GM12874 (cell line): ENCODE data around the gene DGKD.

Experiments
- TF ChIP-seq, protein P1 (sequence below): IDR thresholded peaks from 2 replicates; pipeline ENCODE4 v1.5.1; 2011; ENCODE audit warnings: low read depth, mild to moderate bottlenecking, control low read depth, low read length, moderate library complexity; ENCODE audit not compliant: insufficient read depth

DGKD gene

DNA sequence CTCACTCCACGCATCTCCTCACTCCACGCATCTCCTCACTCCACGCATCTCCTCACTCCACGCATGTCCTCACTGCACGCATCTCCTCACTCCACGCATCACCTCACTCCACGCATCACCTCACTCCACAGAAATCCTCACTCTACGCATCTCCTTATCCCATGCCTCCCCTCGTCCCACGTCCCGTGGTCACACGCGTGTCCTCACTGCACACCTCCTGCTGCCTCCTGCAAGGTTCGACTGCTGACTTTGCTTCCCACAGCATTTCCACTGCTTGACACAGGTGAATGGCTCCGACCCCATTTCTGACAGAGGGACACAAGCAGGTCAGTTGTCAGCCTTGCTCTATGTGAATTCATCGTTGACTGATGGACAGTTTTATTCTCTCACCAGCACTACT is 109.3 kb downstream of the DGKD start:
- TF ChIP-seq, protein P1, sequence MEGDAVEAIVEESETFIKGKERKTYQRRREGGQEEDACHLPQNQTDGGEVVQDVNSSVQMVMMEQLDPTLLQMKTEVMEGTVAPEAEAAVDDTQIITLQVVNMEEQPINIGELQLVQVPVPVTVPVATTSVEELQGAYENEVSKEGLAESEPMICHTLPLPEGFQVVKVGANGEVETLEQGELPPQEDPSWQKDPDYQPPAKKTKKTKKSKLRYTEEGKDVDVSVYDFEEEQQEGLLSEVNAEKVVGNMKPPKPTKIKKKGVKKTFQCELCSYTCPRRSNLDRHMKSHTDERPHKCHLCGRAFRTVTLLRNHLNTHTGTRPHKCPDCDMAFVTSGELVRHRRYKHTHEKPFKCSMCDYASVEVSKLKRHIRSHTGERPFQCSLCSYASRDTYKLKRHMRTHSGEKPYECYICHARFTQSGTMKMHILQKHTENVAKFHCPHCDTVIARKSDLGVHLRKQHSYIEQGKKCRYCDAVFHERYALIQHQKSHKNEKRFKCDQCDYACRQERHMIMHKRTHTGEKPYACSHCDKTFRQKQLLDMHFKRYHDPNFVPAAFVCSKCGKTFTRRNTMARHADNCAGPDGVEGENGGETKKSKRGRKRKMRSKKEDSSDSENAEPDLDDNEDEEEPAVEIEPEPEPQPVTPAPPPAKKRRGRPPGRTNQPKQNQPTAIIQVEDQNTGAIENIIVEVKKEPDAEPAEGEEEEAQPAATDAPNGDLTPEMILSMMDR = no peak

DNA sequence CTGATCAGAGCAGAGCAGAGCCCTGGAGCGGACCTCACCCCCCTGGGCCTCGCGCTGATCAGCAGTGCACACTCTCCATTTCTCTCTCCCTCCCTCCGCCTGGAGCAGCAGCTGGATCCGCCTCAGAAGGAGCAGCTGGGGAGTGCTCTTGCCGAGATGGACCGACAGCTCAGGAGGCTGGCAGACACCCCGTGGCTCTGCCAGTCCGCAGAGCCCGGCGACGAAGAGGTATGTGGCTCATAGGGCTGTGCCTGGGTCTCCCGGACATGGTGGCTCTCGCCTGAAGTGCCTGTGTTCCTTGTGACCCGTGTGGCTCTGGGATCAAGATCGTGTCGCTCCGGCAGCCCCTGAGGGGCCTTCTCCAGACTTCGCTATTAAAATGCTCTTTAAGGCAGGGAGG is 109.8 kb downstream of the DGKD start:
- TF ChIP-seq, protein P1 = no peak

DNA sequence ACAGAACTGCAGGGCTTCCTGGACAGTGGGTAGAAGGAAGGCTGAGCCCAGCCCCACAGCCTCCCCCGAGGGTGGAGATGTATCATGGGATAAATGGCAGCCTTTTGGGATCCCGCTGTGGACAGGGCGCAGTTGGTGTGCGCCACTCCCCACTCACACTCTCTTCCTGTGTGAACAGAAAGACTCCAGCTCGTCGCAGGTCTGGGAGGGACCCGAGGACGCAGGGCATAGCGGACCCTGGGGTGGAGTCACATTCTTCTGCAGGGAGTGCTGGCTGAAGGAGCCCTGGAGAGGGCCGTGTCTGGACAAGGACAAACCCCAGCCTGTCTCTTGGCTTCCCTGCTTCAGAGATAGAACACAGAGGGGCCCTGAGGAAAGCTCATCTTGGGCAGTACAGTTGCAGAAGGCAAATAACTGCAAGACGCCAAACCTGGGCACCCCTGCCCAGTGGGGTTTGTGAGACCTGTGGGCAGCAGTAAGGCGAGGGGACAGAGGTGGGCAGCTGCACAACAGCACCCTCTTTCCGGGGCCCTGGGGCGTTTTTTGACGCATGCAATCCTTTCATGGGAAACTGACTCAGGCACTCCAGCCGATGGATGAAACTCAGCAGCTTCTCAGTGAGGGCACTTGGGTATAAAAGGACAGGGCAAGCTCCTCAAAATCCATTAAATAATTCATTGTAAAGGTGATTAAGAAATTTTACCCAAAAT is 110.4 kb downstream of the DGKD start:
- TF ChIP-seq, protein P1 = no peak

DNA sequence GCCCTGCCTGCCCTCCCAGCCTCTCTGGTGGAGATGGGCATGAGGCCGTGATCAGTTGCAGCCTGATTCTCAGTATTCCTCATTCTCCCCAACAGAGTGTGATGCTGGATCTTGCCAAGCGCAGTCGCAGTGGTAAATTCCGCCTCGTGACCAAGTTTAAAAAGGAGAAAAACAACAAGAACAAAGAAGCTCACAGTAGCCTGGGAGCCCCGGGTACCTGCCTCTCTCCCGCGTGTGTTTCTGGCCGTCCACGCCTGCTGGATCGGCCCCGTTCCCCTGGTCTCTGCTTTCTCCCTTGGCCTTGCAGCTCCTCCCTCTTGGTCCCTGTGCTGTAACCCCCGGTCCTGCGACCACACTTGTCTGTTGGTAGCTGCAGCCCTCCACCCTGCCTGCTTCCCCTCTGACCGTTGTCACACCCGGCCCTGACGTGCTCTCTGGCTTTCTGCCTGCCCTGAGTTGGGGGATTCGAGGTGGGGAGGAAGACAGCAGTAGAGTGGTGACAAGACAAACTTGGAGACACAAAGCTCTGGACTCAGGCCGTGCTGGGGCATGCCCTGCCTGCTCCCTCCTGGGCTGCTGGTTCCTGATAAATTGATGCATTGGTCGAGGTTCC is 112.8 kb downstream of the DGKD start:
- TF ChIP-seq, protein P1 = no peak

DNA sequence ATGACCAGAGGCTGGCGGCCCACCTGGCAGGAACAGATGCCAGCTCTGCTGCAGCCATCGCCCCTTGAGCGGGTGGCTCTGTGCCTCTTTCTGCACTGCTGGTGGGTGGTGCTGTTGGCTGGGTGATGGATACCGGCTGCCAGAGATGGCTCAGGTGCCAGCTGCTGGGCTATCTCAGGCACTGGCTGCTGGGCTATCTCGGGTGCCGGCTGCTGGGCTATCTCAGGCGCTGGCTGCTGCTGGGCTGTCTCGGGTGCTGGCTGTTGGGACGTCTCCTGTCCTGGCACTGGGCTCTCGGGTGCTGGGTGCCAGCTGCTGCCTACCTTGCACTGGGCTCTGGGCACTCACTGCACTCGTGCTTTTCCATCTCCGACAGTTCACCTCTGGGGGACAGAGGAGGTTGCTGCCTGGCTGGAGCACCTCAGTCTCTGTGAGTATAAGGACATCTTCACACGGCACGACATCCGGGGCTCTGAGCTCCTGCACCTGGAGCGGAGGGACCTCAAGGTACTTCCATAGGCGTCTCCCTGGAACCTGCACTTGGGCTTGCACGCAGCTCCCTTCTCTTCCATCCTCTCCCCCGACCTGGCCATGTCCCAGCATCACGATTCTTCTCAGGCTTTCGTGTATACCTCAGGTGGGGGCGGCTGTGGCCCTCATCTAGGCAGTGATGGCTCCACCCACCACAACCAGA is 113.9 kb downstream of the DGKD start:
- TF ChIP-seq, protein P1 = no peak

DNA sequence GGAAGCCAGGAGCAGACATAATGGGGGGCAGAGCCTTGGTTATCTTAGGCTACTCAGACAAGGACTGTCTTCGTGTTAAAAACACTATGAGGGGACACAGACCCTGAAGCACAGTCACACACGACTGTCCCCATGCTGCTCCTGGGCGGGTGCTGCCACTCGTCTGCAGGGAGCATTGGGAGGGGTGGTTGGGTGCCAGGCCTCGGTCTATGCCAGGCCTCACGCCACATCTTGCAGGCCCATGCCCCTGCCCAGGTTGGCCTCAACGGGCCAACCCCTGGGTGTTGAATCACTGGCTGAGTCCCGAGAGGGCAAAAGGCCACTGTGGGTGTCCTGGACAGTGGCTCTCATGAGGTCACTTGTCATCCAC is 114.4 kb downstream of the DGKD start:
- TF ChIP-seq, protein P1 = no peak

DNA sequence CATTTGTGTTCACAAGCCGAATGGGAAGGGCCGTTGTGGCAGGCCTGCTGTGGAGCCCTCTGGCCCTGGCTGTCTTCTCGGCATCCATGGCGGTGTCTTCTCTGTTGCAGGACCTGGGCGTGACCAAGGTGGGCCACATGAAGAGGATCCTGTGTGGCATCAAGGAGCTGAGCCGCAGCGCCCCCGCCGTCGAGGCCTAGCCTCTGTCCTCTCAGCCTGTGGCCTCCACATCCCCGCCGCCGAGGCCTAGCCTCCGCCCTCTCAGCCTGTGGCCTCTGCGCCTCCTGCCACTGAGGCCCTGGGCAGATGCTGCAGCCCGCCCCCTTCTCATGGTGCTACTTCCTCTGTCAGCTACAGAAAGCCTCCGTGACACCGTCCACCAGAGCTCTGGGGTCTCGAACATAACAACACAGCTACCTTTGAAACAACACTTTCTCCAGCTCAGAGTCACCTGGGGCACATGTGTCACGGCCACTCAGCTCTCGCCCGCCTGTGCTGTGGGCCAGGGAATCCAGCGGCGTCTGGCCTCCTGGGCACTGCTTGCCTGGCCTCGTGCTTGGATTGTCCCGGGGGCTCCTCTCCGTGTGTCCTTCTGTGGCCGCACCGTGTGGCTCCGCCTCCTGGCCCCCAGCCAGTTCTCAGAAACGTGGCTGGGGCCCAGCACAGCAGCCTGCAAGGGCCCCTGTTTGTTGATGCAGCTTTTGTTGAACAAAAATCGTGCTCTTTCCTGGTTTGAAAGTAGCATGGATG is 115.1 kb downstream of the DGKD start:
- TF ChIP-seq, protein P1 = no peak
